GM12872 (cell line): ENCODE measurements around the gene ARIH1.

Experiments
- CTCF ChIP-seq: IDR thresholded peaks from 3 replicates; pipeline ENCODE4 v1.5.1; 2011; ENCODE audit warnings: low read depth, mild to moderate bottlenecking, low read length, moderate library complexity; ENCODE audit not compliant: insufficient read depth

Gene ARIH1

GRCh38 chr15:72588096-72588495 is 114.0 kb downstream of the ARIH1 start:
- TF ChIP-seq CTCF: no peak

GRCh38 chr15:72590427-72590826 is 116.3 kb downstream of the ARIH1 start:
- TF ChIP-seq CTCF: no peak

DNA sequence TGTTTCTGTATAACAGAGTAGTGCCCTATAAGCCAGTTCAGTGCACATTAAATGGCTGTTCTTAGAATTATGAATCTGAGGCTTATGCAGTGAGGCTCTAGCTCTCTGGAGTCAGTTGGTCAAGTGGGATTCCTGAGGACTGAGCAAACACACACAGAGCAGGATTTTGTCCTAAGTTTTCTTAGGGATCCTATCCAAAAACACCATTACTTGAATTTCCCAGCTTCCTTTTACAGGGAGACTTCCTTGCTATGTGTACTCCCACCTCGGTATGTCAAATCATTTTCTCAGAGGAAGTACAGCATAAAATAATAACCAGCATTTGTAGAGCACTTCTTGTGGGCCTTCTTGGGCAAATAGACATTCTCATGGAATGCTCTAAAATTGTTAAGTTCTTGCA is 117.2 kb downstream of the ARIH1 start:
- TF ChIP-seq CTCF: no peak

DNA sequence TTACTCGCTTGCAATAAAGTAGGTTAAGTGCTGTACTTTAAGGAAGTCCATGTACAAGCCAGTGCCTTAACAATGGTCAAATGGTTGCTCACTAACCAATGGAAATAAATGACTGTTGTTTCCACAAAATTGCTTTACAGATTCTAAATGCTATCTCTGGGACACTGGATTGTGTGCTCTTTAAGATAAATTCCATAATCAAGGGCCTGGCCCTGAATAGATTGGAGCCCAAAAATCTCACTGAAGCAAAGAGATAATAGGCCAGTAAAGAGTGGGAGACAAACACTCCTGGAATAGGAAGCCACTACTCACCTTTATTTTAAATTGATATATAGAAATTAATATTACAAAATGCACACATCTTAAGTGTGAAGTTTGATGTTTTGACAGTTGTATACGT is 118.0 kb downstream of the ARIH1 start:
- TF ChIP-seq CTCF: no peak

GRCh38 chr15:72592676-72593075 is 118.5 kb downstream of the ARIH1 start:
- no peak for TF ChIP-seq CTCF

- no peak for TF ChIP-seq CTCF
Measured at GRCh38 chr15:72593838-72594237, 119.7 kb downstream of the ARIH1 start.

DNA sequence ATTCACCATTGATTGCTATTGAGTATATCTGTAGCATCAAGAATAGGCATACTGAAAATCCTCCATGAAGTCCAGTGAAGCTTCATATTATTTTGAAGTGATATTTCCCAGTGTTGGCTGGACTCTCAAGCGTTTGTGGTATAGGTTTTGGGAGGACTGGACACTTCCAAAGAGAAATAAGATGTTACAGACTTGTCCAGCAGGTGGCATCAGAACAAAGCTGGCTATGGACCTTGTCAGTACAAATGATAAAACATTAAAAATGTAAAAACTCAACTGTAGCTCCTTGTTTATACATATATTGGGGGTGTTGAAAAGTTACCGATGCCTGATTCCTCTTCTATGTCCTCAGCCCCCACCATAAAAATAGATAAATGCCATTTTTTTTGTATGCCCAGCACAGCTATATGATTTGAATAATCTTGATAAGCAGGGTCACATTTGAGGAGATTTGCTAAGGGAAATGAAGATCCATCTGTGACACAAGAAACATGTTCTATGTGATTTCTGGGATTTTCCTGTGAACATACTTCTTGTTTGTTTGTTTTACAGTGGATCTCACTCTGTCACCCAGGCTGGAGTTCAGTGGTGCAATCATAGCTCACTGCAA is 125.8 kb downstream of the ARIH1 start:
- TF ChIP-seq CTCF: peak; percentile 69

- no peak for TF ChIP-seq CTCF
Measured at GRCh38 chr15:72604794-72605193, 130.7 kb downstream of the ARIH1 start.
